ENCODE data around the gene ERG28.

GRCh38 chr14:75625034-75625433, 35.6 kb downstream of the ERG28 start:
- TF ChIP-seq CTCF (IDR thresholded peaks at IDR 0.05; ENCODE audit: low read depth, low read length) (no peak), EZH2phosphoT487 (IDR thresholded peaks at IDR 0.05; ENCODE audit: low read depth) (no peak)
